Stimulated activated CD8-positive, alpha-beta memory T cell treated with anti-CD3 and anti-CD28 coated beads, Interleukin-12 subunit alpha, Interleukin-12 subunit beta, amount 100 ng/mL, for 1 hour (primary cell): Measurements from ENCODE around the gene PRMT7.

Experiments used
- DNase-seq: peaks from one replicate; pipeline ENCODE4 v3.0.0-alpha.2; 2020; ENCODE audit warnings: low read depth

Gene PRMT7

GRCh38 chr16:68306633-68307032 lies 4.2 kb upstream of the PRMT7 start:
- no peak for DNase-seq

- DNase-seq: no peak
These were observed 1.0 kb upstream of the PRMT7 start for GRCh38 chr16:68309799-68310198.

GRCh38 chr16:68310437-68310773 lies 414 bp upstream of the PRMT7 start:
- no peak for DNase-seq

- DNase-seq: no peak
These were observed 2.3 kb downstream of the PRMT7 start for GRCh38 chr16:68313116-68313515.

GRCh38 chr16:68319185-68319908 lies 8.5 kb downstream of the PRMT7 start:
- DNase-seq: no peak

- DNase-seq: no peak
These were observed 13.5 kb downstream of the PRMT7 start for GRCh38 chr16:68324336-68324735.

GRCh38 chr16:68324780-68325357 lies 14.1 kb downstream of the PRMT7 start:
- DNase-seq: no peak

- DNase-seq: peak; percentile 66
These were observed 17.5 kb downstream of the PRMT7 start for GRCh38 chr16:68328151-68328859.

- no peak for DNase-seq
These were observed 18.1 kb downstream of the PRMT7 start for GRCh38 chr16:68328860-68329390.

- DNase-seq: no peak
These were observed 21.1 kb downstream of the PRMT7 start for GRCh38 chr16:68331879-68332410.

GRCh38 chr16:68332411-68333121 lies 21.7 kb downstream of the PRMT7 start:
- no peak for DNase-seq

GRCh38 chr16:68335175-68335574 lies 24.4 kb downstream of the PRMT7 start:
- no peak for DNase-seq

- no peak for DNase-seq
These were observed 27.7 kb downstream of the PRMT7 start for GRCh38 chr16:68338326-68339119.

- no peak for DNase-seq
These were observed 28.4 kb downstream of the PRMT7 start for GRCh38 chr16:68339214-68339613.

- no peak for DNase-seq
These were observed 31.8 kb downstream of the PRMT7 start for GRCh38 chr16:68342620-68343019.

GRCh38 chr16:68343137-68343536 lies 32.3 kb downstream of the PRMT7 start:
- no peak for DNase-seq

- no peak for DNase-seq
These were observed 33.4 kb downstream of the PRMT7 start for GRCh38 chr16:68344252-68344651.

- DNase-seq: no peak
These were observed 34.6 kb downstream of the PRMT7 start for GRCh38 chr16:68345351-68345810.

GRCh38 chr16:68345958-68346635 lies 35.3 kb downstream of the PRMT7 start:
- no peak for DNase-seq

GRCh38 chr16:68346892-68347480 lies 36.2 kb downstream of the PRMT7 start:
- DNase-seq: no peak
